Liver (tissue), 9 donors: ENCODE measurements around the gene CFAP299. TPM values are rescaled to one million over a fixed set of nuclear protein-coding genes. Genes with fewer than 3 reads are reported as not detected.
"Not testable (repeated sequence)": the region's sequence is repeated elsewhere in the genome, so short reads cannot be mapped to it uniquely, and the experiment has no call there.

Experiments used
- DNase-seq: peaks from one replicate; pipeline ENCODE4 v3.0.0-alpha.2; 2017; ENCODE audit warnings: low spot score
- H3K27ac ChIP-seq, 2 donors: one replicate each; pipeline ENCODE4 v1.7.0; 2013; ENCODE audit warnings: inconsistent platforms in 2 of 2, low read length in 2 of 2, control low read depth in 1 of 2, low read depth in 1 of 2, mild to moderate bottlenecking in 1 of 2
- H3K27me3 ChIP-seq, 4 donors: one replicate each; pipeline versions ENCODE4 v1.6.1 to v1.7.0; 2013; ENCODE audit warnings: low read length in 3 of 4, inconsistent platforms in 1 of 4, mild to moderate bottlenecking in 1 of 4, moderate library complexity in 1 of 4; ENCODE audit not compliant: control insufficient read depth in 4 of 4, insufficient read depth in 4 of 4
- H3K36me3 ChIP-seq, 4 donors: one replicate each; pipeline versions ENCODE4 v1.6.1 to v1.7.0; 2013; ENCODE audit warnings: low read length in 3 of 4, mild to moderate bottlenecking in 3 of 4, low read depth in 1 of 4, moderate library complexity in 1 of 4; ENCODE audit not compliant: control insufficient read depth in 4 of 4, insufficient read depth in 3 of 4
- H3K4me1 ChIP-seq, 4 donors: one replicate each; pipeline versions ENCODE4 v1.6.1 to v1.7.0; 2013; ENCODE audit warnings: low read length in 3 of 4, mild to moderate bottlenecking in 3 of 4, moderate library complexity in 1 of 4; ENCODE audit not compliant: control insufficient read depth in 4 of 4, insufficient read depth in 4 of 4
- H3K4me3 ChIP-seq, 3 donors: one replicate each; pipeline versions ENCODE4 v1.6.1 to v1.7.0; 2013; ENCODE audit warnings: low read length in 3 of 3, control low read depth in 1 of 3, low read depth in 1 of 3, mild to moderate bottlenecking in 1 of 3
- H3K9ac ChIP-seq, 2 donors: one replicate each; pipeline ENCODE4 v1.7.0; 2013; ENCODE audit warnings: low read length in 2 of 2, mild to moderate bottlenecking in 2 of 2, moderate library complexity in 2 of 2, control low read depth in 1 of 2, low read depth in 1 of 2
- H3K9me3 ChIP-seq, 4 donors: one replicate each; pipeline versions ENCODE4 v1.6.1 to v1.7.0; 2013; ENCODE audit warnings: low read length in 3 of 4; ENCODE audit not compliant: control insufficient read depth in 4 of 4
- HNF4A ChIP-seq, 2 donors: conservative IDR thresholded peaks; 2 replicates each; pipeline ENCODE4 v1.6.1; 2016; ENCODE audit warnings: antibody characterized with exemption in 2 of 2, mild to moderate bottlenecking in 2 of 2
- HNF4G ChIP-seq: IDR thresholded peaks from 2 replicates; pipeline ENCODE4 v1.6.1; 2016; ENCODE audit warnings: antibody characterized with exemption
- RAD21 ChIP-seq, 2 donors: IDR thresholded peaks; 2 replicates each; pipeline ENCODE4 v1.6.1; 2016; ENCODE audit warnings: antibody characterized with exemption in 2 of 2, mild to moderate bottlenecking in 2 of 2
- RXRA ChIP-seq, 2 donors: IDR thresholded peaks; 2 replicates each; pipeline ENCODE4 v1.6.1; 2017 to 2018; ENCODE audit warnings: antibody characterized with exemption in 2 of 2, mild to moderate bottlenecking in 1 of 2
- SP1 ChIP-seq: IDR thresholded peaks from 2 replicates; pipeline ENCODE4 v1.6.1; 2018; ENCODE audit warnings: antibody characterized with exemption, mild to moderate bottlenecking
- TAF1 ChIP-seq: conservative IDR thresholded peaks from 2 replicates; pipeline ENCODE4 v1.6.1; 2016; ENCODE audit warnings: antibody characterized with exemption, mild to moderate bottlenecking
- WGBS: extraction: QIAGEN DNeasy Blood & Tissue Kit; methylation state at CpG from one replicate; pipeline ENCODE4 v1.1.7; 2013; 5-methylcytosine and 5-hydroxymethylcytosine counted together
- polyA plus RNA-seq, 2 donors: library from polyadenylated mRNA; stranded (reverse) in 1 of 2; unstranded in 1 of 2; fragments of 200-250 nt in 1 of 2; fragments of >200 nt in 1 of 2; fragmentation: Nextera tagmentation in 1 of 2; extraction: Ambion mirVana in 1 of 2; gene quantifications; one replicate each; pipeline versions ENCODE4 v1.2.1 to v1.2.3, GENCODE V29; 2013 to 2015
- total RNA-seq, 2 donors: library from RNA; depleted of rRNA; stranded (reverse); fragments of >200 nt; gene quantifications; one replicate each; pipeline ENCODE4 v1.2.3, GENCODE V29; 2014
- TF ChIP-seq, protein P1 (sequence below): IDR thresholded peaks from 2 replicates; pipeline ENCODE4 v1.6.1; 2016; ENCODE audit warnings: antibody characterized with exemption
- TF ChIP-seq, protein P2 (sequence below): fragments of 150-350 bp; IDR thresholded peaks from 2 replicates; pipeline ENCODE4 v1.5.1; 2017; ENCODE audit warnings: improper control_type of control experiment, low read depth, low read length; ENCODE audit not compliant: missing input control
- TF ChIP-seq, protein P3 (sequence below): IDR thresholded peaks from 2 replicates; pipeline ENCODE4 v1.6.1; 2016; ENCODE audit warnings: antibody characterized with exemption, mild to moderate bottlenecking
- donor health status: healthy.
- donor health status: healthy.
- donor health status: healthy.
- donor health status: healthy.
- donor health status: healthy.

CFAP299 gene
- total and polyA plus RNA-seq, 4 donors = not detected

DNA sequence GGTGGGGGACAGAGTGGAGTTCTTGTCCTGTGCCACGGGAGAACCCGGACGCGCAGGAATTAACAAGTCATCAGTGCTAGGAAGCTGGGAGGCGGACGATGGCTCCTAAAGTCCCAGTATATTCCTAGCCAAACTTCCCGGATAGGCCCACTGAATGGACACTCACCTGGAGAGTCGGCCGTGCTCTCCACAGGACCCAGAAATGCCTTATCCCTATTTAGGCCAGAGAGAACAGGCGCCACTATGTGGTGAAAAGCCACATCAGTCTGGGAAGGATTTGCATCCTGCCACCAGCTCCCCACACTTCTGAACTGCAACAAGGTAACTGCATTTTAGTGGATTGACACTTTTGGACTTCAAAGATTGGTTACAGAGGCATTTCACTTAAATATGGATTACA is 1.1 kb downstream of the CFAP299 start:
- no peaks in the 10 kb centered on the region for H3K9me3 ChIP-seq
- H3K4me1 ChIP-seq = peaks cover 0 to 15% (median 13%) of the 10 kb centered on the region in 4 donors
- WGBS = 17% methylated on average over 10 of the region's 10 CpGs
- TF ChIP-seq, protein P1, sequence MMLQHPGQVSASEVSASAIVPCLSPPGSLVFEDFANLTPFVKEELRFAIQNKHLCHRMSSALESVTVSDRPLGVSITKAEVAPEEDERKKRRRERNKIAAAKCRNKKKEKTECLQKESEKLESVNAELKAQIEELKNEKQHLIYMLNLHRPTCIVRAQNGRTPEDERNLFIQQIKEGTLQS = no peak
- TF ChIP-seq RAD21 (IDR thresholded peaks at IDR 0.05) = peak; percentile 69 to 72
- TF ChIP-seq, protein P2, sequence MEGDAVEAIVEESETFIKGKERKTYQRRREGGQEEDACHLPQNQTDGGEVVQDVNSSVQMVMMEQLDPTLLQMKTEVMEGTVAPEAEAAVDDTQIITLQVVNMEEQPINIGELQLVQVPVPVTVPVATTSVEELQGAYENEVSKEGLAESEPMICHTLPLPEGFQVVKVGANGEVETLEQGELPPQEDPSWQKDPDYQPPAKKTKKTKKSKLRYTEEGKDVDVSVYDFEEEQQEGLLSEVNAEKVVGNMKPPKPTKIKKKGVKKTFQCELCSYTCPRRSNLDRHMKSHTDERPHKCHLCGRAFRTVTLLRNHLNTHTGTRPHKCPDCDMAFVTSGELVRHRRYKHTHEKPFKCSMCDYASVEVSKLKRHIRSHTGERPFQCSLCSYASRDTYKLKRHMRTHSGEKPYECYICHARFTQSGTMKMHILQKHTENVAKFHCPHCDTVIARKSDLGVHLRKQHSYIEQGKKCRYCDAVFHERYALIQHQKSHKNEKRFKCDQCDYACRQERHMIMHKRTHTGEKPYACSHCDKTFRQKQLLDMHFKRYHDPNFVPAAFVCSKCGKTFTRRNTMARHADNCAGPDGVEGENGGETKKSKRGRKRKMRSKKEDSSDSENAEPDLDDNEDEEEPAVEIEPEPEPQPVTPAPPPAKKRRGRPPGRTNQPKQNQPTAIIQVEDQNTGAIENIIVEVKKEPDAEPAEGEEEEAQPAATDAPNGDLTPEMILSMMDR = peak; percentile 36
- H3K36me3 ChIP-seq = no peaks in the 10 kb centered on the region
- H3K4me3 ChIP-seq = peak overlapping the region in 2 of 3 donors; percentile 71 to 98
- DNase-seq = no peak
- H3K27me3 ChIP-seq = no peaks in the 10 kb centered on the region
- no peak overlapping the region for H3K9ac ChIP-seq
- H3K27ac ChIP-seq = no peak overlapping the region

DNA sequence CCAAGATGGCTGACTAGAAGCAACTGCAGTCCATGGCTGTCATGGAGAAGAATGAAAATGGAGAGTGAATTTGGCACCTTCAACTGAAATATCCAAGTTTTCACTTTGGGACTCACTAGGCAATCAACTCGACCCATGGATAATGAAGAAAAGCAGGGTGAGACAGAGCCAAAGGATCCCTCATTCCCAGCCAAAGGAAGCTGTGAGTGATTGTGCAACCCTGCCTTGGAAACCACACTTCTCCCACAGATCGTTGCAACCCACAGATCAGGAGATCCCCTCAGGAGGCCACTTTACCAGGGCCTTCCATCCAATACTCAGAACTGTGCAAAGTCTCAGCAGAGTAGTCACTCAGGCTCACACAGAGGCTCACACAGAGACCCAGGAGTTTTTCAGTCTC is 4.5 kb downstream of the CFAP299 start:
- TF ChIP-seq HNF4A (conservative IDR thresholded peaks at IDR 0.05) (no peak), HNF4G (no peak), SP1 (no peak), RXRA (IDR thresholded peaks at IDR 0.05) (no peak), TAF1 (no peak)
- TF ChIP-seq, protein P2 = no peak
- TF ChIP-seq, protein P3, sequence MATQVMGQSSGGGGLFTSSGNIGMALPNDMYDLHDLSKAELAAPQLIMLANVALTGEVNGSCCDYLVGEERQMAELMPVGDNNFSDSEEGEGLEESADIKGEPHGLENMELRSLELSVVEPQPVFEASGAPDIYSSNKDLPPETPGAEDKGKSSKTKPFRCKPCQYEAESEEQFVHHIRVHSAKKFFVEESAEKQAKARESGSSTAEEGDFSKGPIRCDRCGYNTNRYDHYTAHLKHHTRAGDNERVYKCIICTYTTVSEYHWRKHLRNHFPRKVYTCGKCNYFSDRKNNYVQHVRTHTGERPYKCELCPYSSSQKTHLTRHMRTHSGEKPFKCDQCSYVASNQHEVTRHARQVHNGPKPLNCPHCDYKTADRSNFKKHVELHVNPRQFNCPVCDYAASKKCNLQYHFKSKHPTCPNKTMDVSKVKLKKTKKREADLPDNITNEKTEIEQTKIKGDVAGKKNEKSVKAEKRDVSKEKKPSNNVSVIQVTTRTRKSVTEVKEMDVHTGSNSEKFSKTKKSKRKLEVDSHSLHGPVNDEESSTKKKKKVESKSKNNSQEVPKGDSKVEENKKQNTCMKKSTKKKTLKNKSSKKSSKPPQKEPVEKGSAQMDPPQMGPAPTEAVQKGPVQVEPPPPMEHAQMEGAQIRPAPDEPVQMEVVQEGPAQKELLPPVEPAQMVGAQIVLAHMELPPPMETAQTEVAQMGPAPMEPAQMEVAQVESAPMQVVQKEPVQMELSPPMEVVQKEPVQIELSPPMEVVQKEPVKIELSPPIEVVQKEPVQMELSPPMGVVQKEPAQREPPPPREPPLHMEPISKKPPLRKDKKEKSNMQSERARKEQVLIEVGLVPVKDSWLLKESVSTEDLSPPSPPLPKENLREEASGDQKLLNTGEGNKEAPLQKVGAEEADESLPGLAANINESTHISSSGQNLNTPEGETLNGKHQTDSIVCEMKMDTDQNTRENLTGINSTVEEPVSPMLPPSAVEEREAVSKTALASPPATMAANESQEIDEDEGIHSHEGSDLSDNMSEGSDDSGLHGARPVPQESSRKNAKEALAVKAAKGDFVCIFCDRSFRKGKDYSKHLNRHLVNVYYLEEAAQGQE = no peak
- no peak overlapping the region for H3K9ac ChIP-seq
- no peaks in the 10 kb centered on the region for H3K36me3 ChIP-seq
- no peaks in the 10 kb centered on the region for H3K27me3 ChIP-seq
- 53% methylated on average over 2 of the region's 2 CpGs for WGBS
- H3K27ac ChIP-seq = no peak overlapping the region
- H3K9me3 ChIP-seq = peaks cover 0 to 2% (median 0%) of the 10 kb centered on the region in 4 donors
- H3K4me1 ChIP-seq = peaks cover 0 to 15% (median 13%) of the 10 kb centered on the region in 4 donors
- DNase-seq = no peak
- H3K4me3 ChIP-seq = no peak overlapping the region

DNA sequence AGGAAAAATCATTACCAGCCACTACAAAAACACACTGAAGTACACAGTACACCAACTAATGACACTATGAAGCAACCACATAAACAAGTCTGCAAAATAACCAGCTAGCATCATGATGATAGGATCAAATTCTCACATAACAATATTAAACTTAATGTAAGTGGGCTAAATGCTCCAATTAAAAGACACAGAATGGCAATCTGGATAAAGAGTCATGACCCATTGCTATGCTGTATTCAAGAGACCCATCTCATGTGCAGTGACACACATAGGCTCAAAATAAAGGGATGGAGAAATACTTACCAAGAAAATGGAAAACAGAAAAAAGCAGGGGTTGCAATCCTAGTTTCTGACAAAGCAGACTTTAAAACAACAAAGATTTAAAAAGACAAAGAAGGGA is 7.2 kb downstream of the CFAP299 start:
- not testable (repeated sequence) for H3K27me3 ChIP-seq, H3K9me3 ChIP-seq, H3K4me3 ChIP-seq, H3K4me1 ChIP-seq, H3K36me3 ChIP-seq, DNase-seq, H3K9ac ChIP-seq, H3K27ac ChIP-seq
